ENCODE results near the gene OCIAD2.

OCIAD2 gene
- total RNA-seq: 18.7 to 119 (median 38.8) reads per million in 3 experiments

- DNase-seq: peak; percentile 84
These were observed at the start of gene OCIAD2 for GRCh38 chr4:48906206-48907173. Gene OCIAD2 (minus strand): TSS chr4:48906774. CDS start chr4:48904549, 2,225 bp downstream.

GRCh38 chr4:48954314-48954713 is 47.7 kb upstream of the OCIAD2 start:
- no peak for DNase-seq

- no peak for DNase-seq
These were observed 43.1 kb upstream of the OCIAD2 start for GRCh38 chr4:48949518-48950219.

- no peak for DNase-seq
These were observed 42.5 kb upstream of the OCIAD2 start for GRCh38 chr4:48949086-48949485.

GRCh38 chr4:48947731-48948130 is 41.2 kb upstream of the OCIAD2 start:
- DNase-seq: no peak

GRCh38 chr4:48945981-48946380 is 39.4 kb upstream of the OCIAD2 start:
- no peak for DNase-seq

- DNase-seq: peak; percentile 9
These were observed 38.2 kb upstream of the OCIAD2 start for GRCh38 chr4:48944756-48945241.

- DNase-seq: no peak
These were observed 37.7 kb upstream of the OCIAD2 start for GRCh38 chr4:48944252-48944651.

GRCh38 chr4:48943387-48943786 is 36.8 kb upstream of the OCIAD2 start:
- DNase-seq: no peak

- DNase-seq: no peak
These were observed 33.2 kb upstream of the OCIAD2 start for GRCh38 chr4:48939785-48940184.

GRCh38 chr4:48938831-48939230 is 32.3 kb upstream of the OCIAD2 start:
- DNase-seq: no peak

- DNase-seq: no peak
These were observed 30.5 kb upstream of the OCIAD2 start for GRCh38 chr4:48937033-48937432.

GRCh38 chr4:48931459-48931858 is 24.9 kb upstream of the OCIAD2 start:
- DNase-seq: no peak

- no peak for DNase-seq
These were observed 24.1 kb upstream of the OCIAD2 start for GRCh38 chr4:48930654-48931053.

- DNase-seq: no peak
These were observed 17.8 kb upstream of the OCIAD2 start for GRCh38 chr4:48924416-48924815.

- peak; percentile 9 for DNase-seq
These were observed 16.5 kb upstream of the OCIAD2 start for GRCh38 chr4:48923065-48923464.

GRCh38 chr4:48914311-48914710 is 7.7 kb upstream of the OCIAD2 start:
- no peak for DNase-seq

GRCh38 chr4:48913346-48913745 is 6.8 kb upstream of the OCIAD2 start:
- DNase-seq: no peak

- no peak for DNase-seq
These were observed 5.8 kb upstream of the OCIAD2 start for GRCh38 chr4:48912349-48912748.

- DNase-seq: no peak
These were observed 3.9 kb upstream of the OCIAD2 start for GRCh38 chr4:48910511-48910910.

- no peak for DNase-seq
These were observed 3.1 kb upstream of the OCIAD2 start for GRCh38 chr4:48909697-48910096.

GRCh38 chr4:48908687-48909086 is 2.1 kb upstream of the OCIAD2 start:
- no peak for DNase-seq

GRCh38 chr4:48907706-48908477 is 1.3 kb upstream of the OCIAD2 start:
- DNase-seq: no peak

Measured in central memory CD4-positive, alpha-beta T cell (primary cell).